ENCODE data around the gene XPNPEP3. TPM values are rescaled to one million over a fixed set of nuclear protein-coding genes. Genes with fewer than 3 reads are reported as not detected.
"Not testable (repeated sequence)": the region's sequence is repeated elsewhere in the genome, so short reads cannot be mapped to it uniquely, and the experiment has no call there.

The XPNPEP3 gene
- total and polyA plus RNA-seq, 2 donors (not counting 3 experiments of a cell fraction or from before 2014, with no cell fraction given) = 12.3 to 21.2 TPM

DNA sequence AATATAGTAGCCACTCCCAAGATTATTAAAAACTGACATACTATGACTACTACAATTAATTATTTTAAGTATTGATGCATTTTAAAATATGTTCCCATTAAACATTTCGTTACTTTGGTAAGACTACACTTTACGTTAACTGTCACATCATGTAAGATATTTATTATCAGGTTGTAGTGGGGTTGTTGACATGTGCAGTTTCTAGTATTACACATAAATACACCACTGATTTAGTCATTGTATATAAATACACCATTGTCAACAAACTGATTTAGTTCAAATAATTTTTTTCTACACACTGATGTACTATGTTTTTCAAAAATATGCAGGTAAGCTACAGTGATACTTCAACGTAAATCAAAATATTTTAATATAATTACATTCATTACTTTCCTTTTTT is 12.0 kb upstream of the XPNPEP3 start:
- H2AFZ ChIP-seq (ENCODE audit: low read depth, low read length) = no peak overlapping the region
- intact Hi-C loops (cut with micrococcal nuclease) (no loop called here), dilution Hi-C loops (cut with MboI; ENCODE audit: extremely low pct_ligation_motif_present, low sequenced_read_pairs) (no loop called here)
- FAIRE-seq (no peak), DNase-seq (ENCODE audit: low read depth, low spot score) (no peak)
- CTCF ChIA-PET = no interaction called here
- no peaks in the 10 kb centered on the region for H3K9me1 ChIP-seq (replicated peaks; ENCODE audit: control insufficient read depth, extremely low read depth, insufficient read depth, low read length)
- no peak overlapping the region for H3K27ac ChIP-seq (ENCODE audit: insufficient read depth, low read depth, low read length)
- H3K9me3 ChIP-seq (replicated peaks; ENCODE audit: control insufficient read depth, insufficient read depth, low read length) = no peaks in the 10 kb centered on the region
- peaks cover 10 to 28% of the 10 kb centered on the region in 2 experiments for H3K36me3 ChIP-seq (ENCODE audit: control insufficient read depth in 2 of 2, extremely low read depth in 1 of 2, insufficient read depth in 2 of 2, low read length in 2 of 2)
- H3K27me3 ChIP-seq (ENCODE audit: control insufficient read depth in 2 of 2, insufficient read depth in 2 of 2, low read length in 2 of 2) = no peaks in the 10 kb centered on the region
- H3K4me3 ChIP-seq (replicated peaks in 1 of 3; ENCODE audit: insufficient read depth in 1 of 3, low read depth in 1 of 3, low read length in 3 of 3) = no peak overlapping the region
- TF ChIP-seq POLR2AphosphoS5 (IDR thresholded peaks at IDR 0.05; ENCODE audit: insufficient read depth, low read depth, low read length) = no peak
- TF ChIP-seq, protein P1, sequence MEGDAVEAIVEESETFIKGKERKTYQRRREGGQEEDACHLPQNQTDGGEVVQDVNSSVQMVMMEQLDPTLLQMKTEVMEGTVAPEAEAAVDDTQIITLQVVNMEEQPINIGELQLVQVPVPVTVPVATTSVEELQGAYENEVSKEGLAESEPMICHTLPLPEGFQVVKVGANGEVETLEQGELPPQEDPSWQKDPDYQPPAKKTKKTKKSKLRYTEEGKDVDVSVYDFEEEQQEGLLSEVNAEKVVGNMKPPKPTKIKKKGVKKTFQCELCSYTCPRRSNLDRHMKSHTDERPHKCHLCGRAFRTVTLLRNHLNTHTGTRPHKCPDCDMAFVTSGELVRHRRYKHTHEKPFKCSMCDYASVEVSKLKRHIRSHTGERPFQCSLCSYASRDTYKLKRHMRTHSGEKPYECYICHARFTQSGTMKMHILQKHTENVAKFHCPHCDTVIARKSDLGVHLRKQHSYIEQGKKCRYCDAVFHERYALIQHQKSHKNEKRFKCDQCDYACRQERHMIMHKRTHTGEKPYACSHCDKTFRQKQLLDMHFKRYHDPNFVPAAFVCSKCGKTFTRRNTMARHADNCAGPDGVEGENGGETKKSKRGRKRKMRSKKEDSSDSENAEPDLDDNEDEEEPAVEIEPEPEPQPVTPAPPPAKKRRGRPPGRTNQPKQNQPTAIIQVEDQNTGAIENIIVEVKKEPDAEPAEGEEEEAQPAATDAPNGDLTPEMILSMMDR (IDR thresholded peaks at IDR 0.05; ENCODE audit: extremely low read depth in 1 of 2, insufficient read depth in 1 of 2, low read depth in 1 of 2, low read length in 2 of 2) = no peak
- no peak for TF ChIP-seq EZH2 (IDR thresholded peaks at IDR 0.05; ENCODE audit: borderline replicate concordance, low read depth, low read length, severe bottlenecking)
- no peak for TF ChIP-seq POLR2A (IDR thresholded peaks at IDR 0.05; ENCODE audit: low read depth, low read length)
- TF ChIP-seq GATA2 (IDR thresholded peaks at IDR 0.05; ENCODE audit: insufficient read depth, insufficient read length, low read depth, low read length) = no peak
- TF ChIP-seq, protein P2, sequence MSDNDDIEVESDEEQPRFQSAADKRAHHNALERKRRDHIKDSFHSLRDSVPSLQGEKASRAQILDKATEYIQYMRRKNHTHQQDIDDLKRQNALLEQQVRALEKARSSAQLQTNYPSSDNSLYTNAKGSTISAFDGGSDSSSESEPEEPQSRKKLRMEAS (IDR thresholded peaks at IDR 0.05; ENCODE audit: insufficient read depth, insufficient read length) = no peak
- TF ChIP-seq MYC (IDR thresholded peaks at IDR 0.05; ENCODE audit: low read depth, low read length) = no peak
- no peak for TF ChIP-seq JUN (IDR thresholded peaks at IDR 0.05; ENCODE audit: borderline replicate concordance, insufficient read depth, insufficient read length, low read depth)
- TF ChIP-seq FOS (IDR thresholded peaks at IDR 0.05; ENCODE audit: borderline replicate concordance, insufficient read depth, low read length) = no peak
- H3K9ac ChIP-seq (replicated peaks; ENCODE audit: extremely low read depth, insufficient read depth, low read length) = no peak overlapping the region
- no peaks in the 10 kb centered on the region for H3K4me1 ChIP-seq (ENCODE audit: control insufficient read depth, extremely low read depth, insufficient read depth, low read length)
- POLR2A ChIA-PET = no interaction called here
- H4K20me1 ChIP-seq (replicated peaks; ENCODE audit: control insufficient read depth, extremely low read depth, insufficient read depth, low read length) = no peaks in the 10 kb centered on the region
- peaks cover 41% of the 10 kb centered on the region for H3K79me2 ChIP-seq (ENCODE audit: control insufficient read depth, insufficient read depth, low read length)
- no TSS peak for BruUV-seq (replicated peaks)
- H3K4me2 ChIP-seq (ENCODE audit: insufficient read depth, low read length) = no peak overlapping the region

DNA sequence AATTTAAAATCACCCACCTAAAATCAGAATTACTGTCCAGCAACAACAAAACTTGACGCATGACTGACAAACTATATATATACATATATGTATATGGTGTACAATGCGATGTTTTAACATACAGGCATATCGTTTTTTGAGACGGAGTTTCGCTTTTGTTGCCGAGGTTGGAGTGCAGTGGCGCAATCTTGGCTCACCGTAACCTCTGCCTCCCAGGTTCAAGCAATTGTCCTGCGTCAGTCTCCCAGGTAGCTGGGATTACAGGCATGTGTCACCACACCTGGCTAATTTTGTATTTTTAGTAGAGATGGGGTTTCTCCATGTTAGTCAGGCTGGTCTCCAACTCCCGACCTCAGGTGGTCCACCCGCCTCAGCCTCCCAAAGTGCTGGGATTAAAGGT is 11.1 kb upstream of the XPNPEP3 start:
- FAIRE-seq; dilution Hi-C loops (cut with MboI; ENCODE audit: extremely low pct_ligation_motif_present, low sequenced_read_pairs); H4K20me1 ChIP-seq (replicated peaks; ENCODE audit: control insufficient read depth, extremely low read depth, insufficient read depth, low read length); BruUV-seq (replicated peaks); H3K4me2 ChIP-seq (ENCODE audit: insufficient read depth, low read length); H3K27me3 ChIP-seq (ENCODE audit: control insufficient read depth in 2 of 2, insufficient read depth in 2 of 2, low read length in 2 of 2); H3K4me3 ChIP-seq (replicated peaks in 1 of 3; ENCODE audit: insufficient read depth in 1 of 3, low read depth in 1 of 3, low read length in 3 of 3); H3K4me1 ChIP-seq (ENCODE audit: control insufficient read depth, extremely low read depth, insufficient read depth, low read length); intact Hi-C loops (cut with micrococcal nuclease); H3K9me1 ChIP-seq (replicated peaks; ENCODE audit: control insufficient read depth, extremely low read depth, insufficient read depth, low read length); H3K27ac ChIP-seq (ENCODE audit: insufficient read depth, low read depth, low read length); H3K9ac ChIP-seq (replicated peaks; ENCODE audit: extremely low read depth, insufficient read depth, low read length); POLR2A ChIA-PET; H3K9me3 ChIP-seq (replicated peaks; ENCODE audit: control insufficient read depth, insufficient read depth, low read length); H2AFZ ChIP-seq (ENCODE audit: low read depth, low read length); DNase-seq (ENCODE audit: low read depth, low spot score): not testable (repeated sequence)
- peaks cover 9 to 21% of the 10 kb centered on the region in 2 experiments for H3K36me3 ChIP-seq (ENCODE audit: control insufficient read depth in 2 of 2, extremely low read depth in 1 of 2, insufficient read depth in 2 of 2, low read length in 2 of 2)
- CTCF ChIA-PET = interaction anchor here (0.8 to 1.5 kb wide), 3 partner anchors 9 to 163 kb away, joined by 3 read pairs; partner anchors contain the start of gene DNAJB7
- H3K79me2 ChIP-seq (ENCODE audit: control insufficient read depth, insufficient read depth, low read length) = peaks cover 47% of the 10 kb centered on the region
